HG03565 (cell line): ENCODE measurements around the gene KIF16B.

ENCODE experiments used
- ATAC-seq: cut with Tn5 transposase; IDR thresholded peaks from one replicate; pipeline ENCODE4 v1.9.1; 2021; ENCODE audit warnings: mild to moderate bottlenecking, moderate library complexity; ENCODE audit not compliant: unreplicated experiment

The KIF16B gene

DNA sequence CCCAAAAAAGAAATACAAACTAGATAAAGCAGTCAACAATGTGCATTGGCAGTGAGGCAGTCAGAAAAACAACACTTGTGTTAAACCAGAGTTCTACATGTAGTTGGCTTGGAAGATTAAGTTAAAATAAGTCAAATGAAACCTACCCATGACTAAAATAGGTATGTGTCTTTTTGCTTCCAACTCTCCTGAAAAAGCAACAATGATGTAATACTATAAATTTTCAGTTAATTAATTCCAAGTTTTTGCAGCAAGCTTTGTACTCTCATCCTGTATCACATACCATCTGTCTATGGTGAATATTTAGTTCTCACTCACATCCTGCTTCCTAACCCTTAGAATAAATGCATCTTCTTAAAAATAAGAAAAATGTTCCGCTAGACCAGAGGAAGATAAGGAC lies 261.5 kb downstream of the KIF16B start:
- ATAC-seq, result no peak

GRCh38 chr20:16308754-16309153 lies 264.5 kb downstream of the KIF16B start:
- ATAC-seq, result no peak

GRCh38 chr20:16302818-16303217 lies 270.4 kb downstream of the KIF16B start:
- ATAC-seq, result no peak

GRCh38 chr20:16301986-16302385 lies 271.3 kb downstream of the KIF16B start:
- ATAC-seq, result no peak

GRCh38 chr20:16299897-16300296 lies 273.4 kb downstream of the KIF16B start:
- ATAC-seq, result no peak

GRCh38 chr20:16296931-16297330 lies 276.3 kb downstream of the KIF16B start:
- ATAC-seq, result no peak

- ATAC-seq, result no peak
These were observed 277.7 kb downstream of the KIF16B start for GRCh38 chr20:16295534-16295933.

- ATAC-seq, result no peak
These were observed 279.7 kb downstream of the KIF16B start for GRCh38 chr20:16293590-16293989.

DNA sequence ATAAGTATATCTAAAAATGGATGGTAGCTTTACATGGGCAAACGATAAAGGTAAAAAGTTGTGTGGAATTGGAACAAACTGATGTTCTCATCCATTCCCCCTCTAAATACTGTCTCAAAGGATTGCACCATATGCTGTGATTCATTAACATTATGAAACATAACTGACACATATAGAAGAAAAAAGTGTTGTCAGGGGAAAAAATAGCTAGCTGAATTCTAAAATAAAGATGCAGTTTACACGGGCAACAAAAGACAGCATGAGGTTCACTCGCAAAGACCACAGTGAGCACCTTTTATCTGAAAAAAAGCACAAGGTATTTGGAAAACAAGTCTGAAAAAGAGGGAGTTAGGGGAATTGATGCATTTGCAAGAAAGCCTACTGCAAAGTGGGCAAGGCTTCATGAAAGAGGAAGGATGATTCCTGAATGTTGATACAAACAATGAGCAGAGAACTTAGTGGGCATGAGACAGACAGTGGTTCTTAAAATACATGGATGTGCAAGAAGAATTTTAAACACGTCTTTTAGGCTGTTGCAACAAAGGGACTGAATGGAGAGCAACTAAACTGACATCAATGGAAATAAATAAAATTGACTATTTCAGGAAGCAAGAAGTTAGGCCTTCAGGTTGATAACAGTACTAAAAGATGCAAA lies 280.9 kb downstream of the KIF16B start:
- no peak for ATAC-seq

GRCh38 chr20:16290358-16290757 lies 282.9 kb downstream of the KIF16B start:
- no peak for ATAC-seq

GRCh38 chr20:16287776-16288175 lies 285.5 kb downstream of the KIF16B start:
- ATAC-seq, result no peak

DNA sequence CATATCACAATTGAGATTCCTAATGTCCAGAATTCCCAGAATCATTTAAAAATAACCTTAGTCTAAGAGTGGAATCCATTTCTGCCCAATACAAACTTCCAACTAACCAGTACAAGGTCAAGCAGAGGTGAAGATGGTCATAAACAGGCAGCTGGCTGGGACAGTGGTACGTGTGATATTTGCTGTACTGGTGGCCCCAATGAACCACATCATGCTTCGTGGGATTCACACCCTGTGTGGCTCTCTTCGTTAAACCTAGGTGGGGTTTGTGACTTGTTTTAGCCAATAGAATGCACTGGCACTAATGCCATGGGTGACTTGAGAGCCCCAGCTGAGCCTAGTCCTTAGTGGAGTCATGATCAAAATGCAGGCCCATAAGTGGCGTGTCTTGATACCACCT lies 286.6 kb downstream of the KIF16B start:
- no peak for ATAC-seq

GRCh38 chr20:16284385-16285100 lies 288.7 kb downstream of the KIF16B start:
- no peak for ATAC-seq

DNA sequence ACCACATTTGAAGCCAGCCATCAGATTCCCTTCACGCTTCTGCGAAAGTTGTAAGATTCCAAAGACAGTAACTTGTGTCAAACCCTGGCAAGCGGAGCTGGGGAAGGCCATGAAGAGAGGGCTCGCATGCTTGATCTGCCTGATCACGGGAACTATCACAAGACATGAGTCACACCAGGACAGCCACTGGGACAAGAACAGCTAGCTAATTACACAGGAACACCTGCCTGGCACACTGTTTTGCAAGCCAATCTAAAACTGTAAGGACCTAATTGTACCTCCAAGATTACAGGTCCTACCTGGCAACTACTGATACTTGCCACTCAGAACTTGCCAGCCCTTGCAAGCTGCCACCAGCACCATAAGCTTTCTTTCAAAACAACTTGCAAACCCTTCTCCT lies 289.3 kb downstream of the KIF16B start:
- ATAC-seq, result no peak

DNA sequence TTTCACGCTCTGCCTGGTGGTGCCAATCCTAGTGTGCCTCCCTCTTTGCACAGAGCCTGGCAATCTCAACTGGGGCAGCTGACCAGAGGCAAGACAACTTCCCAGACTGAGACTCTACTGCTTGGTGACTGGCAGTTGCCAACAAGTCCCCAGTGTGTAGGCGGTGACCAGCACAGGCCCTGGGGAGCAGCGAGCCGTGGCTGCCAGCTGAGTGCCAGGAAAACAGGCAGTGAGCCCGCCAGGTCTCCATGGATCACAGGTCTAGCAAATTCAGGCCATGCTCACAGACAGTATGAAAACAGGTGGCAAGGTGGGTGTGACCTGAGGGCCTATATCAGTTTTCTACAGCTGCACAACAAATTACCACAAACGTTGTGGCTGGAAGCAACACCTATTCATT lies 289.9 kb downstream of the KIF16B start:
- no peak for ATAC-seq

DNA sequence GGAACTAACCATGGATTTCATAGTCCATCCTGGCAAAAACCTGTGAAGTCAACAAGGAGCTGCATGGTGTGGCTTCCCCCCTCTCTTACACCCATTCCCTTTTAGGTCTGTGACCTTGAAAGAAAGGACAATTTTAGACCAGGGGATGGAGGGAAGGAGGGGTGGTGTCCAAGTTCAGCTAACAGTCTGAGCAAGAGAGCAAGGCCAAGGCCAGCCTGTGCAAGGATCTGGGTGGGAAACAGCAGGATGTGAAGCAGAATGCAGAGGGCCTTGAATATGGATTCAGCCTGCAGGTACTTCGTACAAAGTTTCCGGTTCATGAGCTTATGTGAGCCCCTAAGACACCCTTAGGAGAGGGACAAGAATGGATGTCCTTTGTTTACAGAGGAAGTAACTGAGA lies 293.0 kb downstream of the KIF16B start:
- no peak for ATAC-seq

DNA sequence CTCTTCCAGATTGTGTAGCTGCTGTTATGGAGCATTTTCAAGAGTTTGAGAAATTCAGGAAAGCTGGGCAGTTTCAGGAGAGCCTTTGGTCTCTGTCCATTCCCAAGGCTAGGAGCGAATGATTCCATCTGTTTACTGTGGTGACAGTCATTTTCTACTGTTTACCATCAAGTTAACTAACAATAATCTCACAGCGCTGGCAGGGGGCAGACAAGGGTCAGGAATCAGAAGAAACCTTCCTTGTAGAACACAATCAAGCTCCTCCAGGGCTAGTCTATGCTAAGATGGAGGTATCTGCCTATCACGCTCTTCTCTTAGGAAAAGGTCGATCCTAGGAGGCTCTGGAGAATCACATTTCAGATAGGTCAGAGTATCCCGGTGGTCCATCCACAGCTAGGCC lies 293.9 kb downstream of the KIF16B start:
- no peak for ATAC-seq

DNA sequence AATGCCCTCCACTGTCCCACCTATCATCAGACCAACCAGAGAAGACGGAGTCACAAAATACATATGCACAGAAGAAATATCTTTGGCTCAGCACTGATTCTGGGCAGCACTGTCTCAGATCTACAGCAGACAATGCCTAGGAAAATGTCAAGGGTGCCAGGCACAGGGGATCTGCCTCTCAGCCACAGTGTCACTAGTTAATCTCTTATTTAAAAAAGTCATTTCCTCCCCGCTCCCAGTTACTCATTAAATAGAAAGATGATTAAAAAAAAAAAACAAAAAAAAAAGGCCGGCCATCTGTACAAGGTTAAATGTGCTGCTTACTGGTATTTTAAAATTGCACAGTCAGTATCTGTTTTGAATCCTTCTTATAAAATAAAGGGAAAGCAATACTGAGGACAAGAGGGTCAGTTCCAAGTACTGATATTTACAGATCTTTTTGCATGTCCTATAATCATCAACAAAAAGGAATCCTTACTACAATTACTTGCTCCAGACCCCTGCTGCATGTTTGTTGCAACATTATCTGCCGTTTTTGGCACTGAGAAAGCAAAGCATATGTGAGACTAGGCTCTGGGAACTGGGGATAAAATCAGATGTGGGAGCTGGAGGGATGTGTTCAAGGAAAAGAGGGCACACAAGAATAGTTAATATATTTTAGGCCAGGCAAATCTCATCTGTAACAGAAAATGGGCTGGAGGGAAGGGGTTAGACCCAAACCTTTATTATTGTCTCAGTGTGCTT lies 299.3 kb downstream of the KIF16B start:
- no peak for ATAC-seq

DNA sequence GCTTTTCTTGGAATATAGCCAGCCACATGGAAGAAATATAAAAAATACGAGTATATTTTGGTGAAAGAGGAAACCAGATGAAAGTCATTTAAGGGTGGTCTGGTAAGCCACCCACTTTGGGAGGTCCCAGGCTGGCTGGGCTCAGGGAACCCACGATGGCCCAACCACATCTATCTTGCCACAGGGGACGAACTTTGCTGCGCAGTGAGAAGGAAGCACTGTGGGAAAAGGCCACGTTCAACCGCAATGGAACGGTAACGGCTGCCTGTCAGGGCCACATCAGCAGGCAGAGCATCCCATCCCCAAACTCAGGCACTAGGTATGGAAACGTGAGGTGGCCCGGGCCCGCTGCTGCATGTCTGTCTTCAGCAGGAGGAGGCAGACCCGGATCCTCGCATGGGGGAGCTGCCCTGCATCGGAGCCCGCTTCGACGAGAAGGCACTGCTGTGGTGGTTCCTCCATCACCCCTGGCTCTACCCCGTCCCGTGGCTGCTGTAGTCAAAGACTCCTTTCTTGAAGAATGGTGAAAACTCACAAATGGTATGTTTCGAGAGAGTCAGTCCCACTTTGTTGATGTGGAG lies 300.4 kb downstream of the KIF16B start:
- ATAC-seq, result no peak

GRCh38 chr20:16271450-16271849 lies 301.8 kb downstream of the KIF16B start:
- ATAC-seq, result no peak

GRCh38 chr20:16270989-16271388 lies 302.3 kb downstream of the KIF16B start:
- no peak for ATAC-seq
